Vagina (tissue), 2 donors: ENCODE data around the gene BARX2.
A peak's percentile ranks its signal among the peaks of the same experiment; 100 is the strongest.

Experiments
- POLR2A ChIP-seq, 2 donors: fragments of 450-650 bp; IDR thresholded peaks; one replicate each; pipeline ENCODE4 v1.6.1; 2017; ENCODE audit warnings: antibody characterized with exemption in 2 of 2, mild to moderate bottlenecking in 2 of 2, moderate library complexity in 2 of 2
- POLR2AphosphoS5 ChIP-seq, 2 donors: sonication (generic); formaldehyde crosslinking; IDR thresholded peaks; one replicate each; pipeline ENCODE4 v1.9.0; 2017; ENCODE audit warnings: antibody characterized with exemption in 2 of 2, mild to moderate bottlenecking in 2 of 2, low read depth in 1 of 2; ENCODE audit not compliant: insufficient read depth in 1 of 2
- TF ChIP-seq, protein P1 (sequence below), 3 experiments: fragments of 450-650 bp in 2 of 3; fragments of 200-600 bp in 1 of 3; sonication (generic) in 1 of 3; IDR thresholded peaks; one replicate each; pipeline ENCODE4 v1.5.1; 2017 to 2019; ENCODE audit warnings: antibody characterized with exemption in 3 of 3, mild to moderate bottlenecking in 2 of 3, moderate library complexity in 2 of 3

- TF ChIP-seq, protein P1, sequence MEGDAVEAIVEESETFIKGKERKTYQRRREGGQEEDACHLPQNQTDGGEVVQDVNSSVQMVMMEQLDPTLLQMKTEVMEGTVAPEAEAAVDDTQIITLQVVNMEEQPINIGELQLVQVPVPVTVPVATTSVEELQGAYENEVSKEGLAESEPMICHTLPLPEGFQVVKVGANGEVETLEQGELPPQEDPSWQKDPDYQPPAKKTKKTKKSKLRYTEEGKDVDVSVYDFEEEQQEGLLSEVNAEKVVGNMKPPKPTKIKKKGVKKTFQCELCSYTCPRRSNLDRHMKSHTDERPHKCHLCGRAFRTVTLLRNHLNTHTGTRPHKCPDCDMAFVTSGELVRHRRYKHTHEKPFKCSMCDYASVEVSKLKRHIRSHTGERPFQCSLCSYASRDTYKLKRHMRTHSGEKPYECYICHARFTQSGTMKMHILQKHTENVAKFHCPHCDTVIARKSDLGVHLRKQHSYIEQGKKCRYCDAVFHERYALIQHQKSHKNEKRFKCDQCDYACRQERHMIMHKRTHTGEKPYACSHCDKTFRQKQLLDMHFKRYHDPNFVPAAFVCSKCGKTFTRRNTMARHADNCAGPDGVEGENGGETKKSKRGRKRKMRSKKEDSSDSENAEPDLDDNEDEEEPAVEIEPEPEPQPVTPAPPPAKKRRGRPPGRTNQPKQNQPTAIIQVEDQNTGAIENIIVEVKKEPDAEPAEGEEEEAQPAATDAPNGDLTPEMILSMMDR (IDR thresholded peaks at IDR 0.05) = no peak
- TF ChIP-seq POLR2AphosphoS5 (IDR thresholded peaks at IDR 0.05; ENCODE audit: insufficient read depth in 1 of 2, low read depth in 1 of 2) (peak in 1 of 2 donors; percentile 18), POLR2A (IDR thresholded peaks at IDR 0.05) (no peak)
These were observed 64.5 kb downstream of the BARX2 start for GRCh38 chr11:129440028-129440713.
